Endothelial cell of umbilical vein (primary cell): ENCODE results near the gene ITGAE. TPM values are rescaled to one million over a fixed set of nuclear protein-coding genes. Genes with fewer than 3 reads are reported as not detected.

ENCODE experiments used
- BruUV-seq: library from RNA; stranded (reverse); fragments of 400-500 nt; replicated peaks from 2 replicates; lab custom pipeline; 2021; lab: Mats Ljungman, UMichigan
- CTCF ChIA-PET: fragments of 300-600, 350-600 bp; sonication (Branson Sonifier 250); formaldehyde crosslinking; loops from one replicate; lab custom pipeline; 2021; ENCODE audit warnings: antibody characterized with exemption, inconsistent platforms; lab: Charles Lee
- POLR2A ChIA-PET: fragments of 300-600, 350-600 bp; sonication (Branson Sonifier 250); formaldehyde crosslinking; loops from one replicate; lab custom pipeline; 2021; ENCODE audit warnings: antibody characterized with exemption, inconsistent platforms; lab: Charles Lee
- DNase-seq: peaks from one replicate; pipeline ENCODE4 v3.0.0-alpha.2; 2011; ENCODE audit warnings: low read depth, low spot score
- FAIRE-seq: peaks from 2 replicates; lab custom pipeline; 2011; peaks lifted over from hg19 to GRCh38; lab: Jason Lieb, UNC
- H2AFZ ChIP-seq: 2 replicates; pipeline ENCODE4 v1.6.0; 2012; ENCODE audit warnings: low read depth, low read length, control low read depth, inconsistent platforms
- H3K27ac ChIP-seq: 2 replicates; pipeline ENCODE4 v1.5.1; 2011; ENCODE audit warnings: low read depth, mild to moderate bottlenecking, control low read depth, low read length, moderate library complexity; ENCODE audit not compliant: insufficient read depth
- H3K27me3 ChIP-seq, 2 experiments: 2 replicates each; pipeline versions ENCODE4 v1.6.0 to v1.6.1; 2011; ENCODE audit warnings: low read length in 2 of 2, mixed read lengths in 1 of 2; ENCODE audit not compliant: control insufficient read depth in 2 of 2, insufficient read depth in 2 of 2
- H3K36me3 ChIP-seq, 2 experiments: 2 replicates in 1 of 2; 3 replicates in 1 of 2; pipeline ENCODE4 v1.5.1; 2011; ENCODE audit warnings: low read length in 2 of 2, mild to moderate bottlenecking in 1 of 2, moderate library complexity in 1 of 2; ENCODE audit not compliant: control insufficient read depth in 2 of 2, insufficient read depth in 2 of 2; ENCODE audit errors: extremely low read depth in 1 of 2
- H3K4me1 ChIP-seq: 3 replicates; pipeline ENCODE4 v1.5.1; 2011; ENCODE audit warnings: mild to moderate bottlenecking, low read length; ENCODE audit not compliant: control insufficient read depth, insufficient read depth; ENCODE audit errors: extremely low read depth
- H3K4me2 ChIP-seq: 2 replicates; pipeline ENCODE4 v1.6.1; 2011; ENCODE audit warnings: low read length, control low read depth, mixed read lengths; ENCODE audit not compliant: insufficient read depth
- H3K4me3 ChIP-seq, 3 experiments: fragments of 200-600 bp in 1 of 3; sonication (generic), shearing (Covaris generic) in 1 of 3; replicated peaks in 1 of 3; 2 replicates each; pipeline ENCODE4 v1.5.1; 2011 to 2016; ENCODE audit warnings: control low read depth in 3 of 3, low read length in 3 of 3, mild to moderate bottlenecking in 2 of 3, inconsistent platforms in 1 of 3, low read depth in 1 of 3, moderate library complexity in 1 of 3; ENCODE audit not compliant: insufficient read depth in 1 of 3
- H3K79me2 ChIP-seq: 2 replicates; pipeline ENCODE4 v1.6.0; 2012; ENCODE audit warnings: low read length, inconsistent platforms; ENCODE audit not compliant: control insufficient read depth, insufficient read depth
- H3K9ac ChIP-seq: replicated peaks from 2 replicates; pipeline ENCODE3; 2011; ENCODE audit warnings: low read length, control low read depth; ENCODE audit not compliant: insufficient read depth; ENCODE audit errors: extremely low read depth
- H3K9me1 ChIP-seq: replicated peaks from 3 replicates; pipeline ENCODE4 v1.6.0; 2011; ENCODE audit warnings: mild to moderate bottlenecking, low read length; ENCODE audit not compliant: control insufficient read depth, insufficient read depth; ENCODE audit errors: extremely low read depth
- H3K9me3 ChIP-seq: replicated peaks from 2 replicates; pipeline ENCODE4 v1.5.1; 2012; ENCODE audit warnings: low read length, inconsistent platforms; ENCODE audit not compliant: control insufficient read depth, insufficient read depth
- H4K20me1 ChIP-seq: replicated peaks from 2 replicates; pipeline ENCODE3; 2011; ENCODE audit warnings: mild to moderate bottlenecking, low read length; ENCODE audit not compliant: control insufficient read depth, insufficient read depth; ENCODE audit errors: extremely low read depth
- CTCF ChIP-seq, 2 donors: IDR thresholded peaks; 1 replicate in 1 of 2; 2 replicates in 1 of 2; pipeline ENCODE4 v1.5.1; 2011; ENCODE audit warnings: low read length in 2 of 2, mild to moderate bottlenecking in 2 of 2, moderate library complexity in 2 of 2, control low read depth in 1 of 2, inconsistent platforms in 1 of 2, low read depth in 1 of 2; ENCODE audit not compliant: insufficient read depth in 1 of 2; ENCODE audit errors: extremely low read depth in 1 of 2
- EZH2 ChIP-seq: IDR thresholded peaks from 2 replicates; pipeline ENCODE4 v1.6.1; 2012; ENCODE audit warnings: borderline replicate concordance, low read depth, mild to moderate bottlenecking, moderate library complexity, low read length, inconsistent platforms; ENCODE audit not compliant: severe bottlenecking
- FOS ChIP-seq: IDR thresholded peaks from 2 replicates; pipeline ENCODE4 v1.6.1; 2011; ENCODE audit warnings: mild to moderate bottlenecking, low read length, moderate library complexity, borderline replicate concordance; ENCODE audit not compliant: insufficient read depth
- GATA2 ChIP-seq: IDR thresholded peaks from 2 replicates; pipeline ENCODE4 v1.7.0; 2011; ENCODE audit warnings: low read depth, mild to moderate bottlenecking, moderate library complexity, mixed read lengths, low read length; ENCODE audit not compliant: insufficient read length, insufficient read depth
- JUN ChIP-seq: IDR thresholded peaks from 2 replicates; pipeline ENCODE4 v1.6.1; 2011; ENCODE audit warnings: borderline replicate concordance, low read depth; ENCODE audit not compliant: insufficient read length, insufficient read depth
- MAX ChIP-seq: IDR thresholded peaks from 2 replicates; pipeline ENCODE4 v1.6.1; 2011; ENCODE audit not compliant: insufficient read depth, insufficient read length
- MYC ChIP-seq: IDR thresholded peaks from one replicate; pipeline ENCODE4 v1.6.1; 2011; ENCODE audit warnings: mild to moderate bottlenecking, low read depth, low read length
- POLR2A ChIP-seq: IDR thresholded peaks from 2 replicates; pipeline ENCODE4 v1.6.1; 2012; ENCODE audit warnings: low read depth, mild to moderate bottlenecking, control low read depth, low read length
- POLR2AphosphoS5 ChIP-seq: IDR thresholded peaks from 2 replicates; pipeline ENCODE4 v1.6.1; 2012; ENCODE audit warnings: low read depth, mild to moderate bottlenecking, control low read depth, low read length, moderate library complexity; ENCODE audit not compliant: insufficient read depth
- dilution Hi-C: fragments of 300-500 bp; cut with MboI; formaldehyde crosslinking; loops from one replicate; pipeline ENCODE4 v1.15.0; 2019; ENCODE audit warnings: low sequenced_read_pairs; ENCODE audit not compliant: extremely low pct_ligation_motif_present
- intact Hi-C: fragments of 100-400 bp; cut with micrococcal nuclease; formaldehyde crosslinking; loops from one replicate; pipeline ENCODE4 v1.10.0; 2022
- polyA plus RNA-seq, 4 experiments: library from polyadenylated mRNA; depleted of rRNA in 3 of 4; stranded (reverse) in 3 of 4; unstranded in 1 of 4; fragments of >200 nt; gene quantifications; 2 replicates each; pipeline versions ENCODE4 v1.2.1 to v1.2.3, GENCODE V29; 2011 to 2012; ENCODE audit warnings: missing spikeins in 1 of 4
- total RNA-seq: library from RNA; stranded (reverse); gene quantifications from 2 replicates; pipeline ENCODE4 v1.2.3, GENCODE V29; 2021

The ITGAE gene
- total and polyA plus RNA-seq, 2 donors (not counting 3 experiments of a cell fraction or from before 2014, with no cell fraction given) = 29.6 to 71.6 TPM

GRCh38 chr17:3754458-3755334 lies 46.3 kb downstream of the ITGAE start:
- no peaks in the 10 kb centered on the region for H3K9me3 ChIP-seq
- H3K27me3 ChIP-seq = no peaks in the 10 kb centered on the region
- intact Hi-C loops (no loop called here), dilution Hi-C loops (no loop called here)
- ChIA-PET CTCF (interaction anchor here (1.2 to 4.3 kb wide), 2 partner anchors 16 to 17 kb away, joined by 3 to 19 read pairs; no protein-coding TSS in a partner anchor), POLR2A (no interaction called here)
- no peak overlapping the region for H3K27ac ChIP-seq
- DNase-seq (no peak), FAIRE-seq (no peak)
- H3K9me1 ChIP-seq = no peaks in the 10 kb centered on the region
- TF ChIP-seq POLR2A (no peak), GATA2 (no peak), POLR2AphosphoS5 (no peak), FOS (no peak), EZH2 (no peak), CTCF (IDR thresholded peaks at IDR 0.05; ENCODE audit: extremely low read depth in 1 of 2, insufficient read depth in 1 of 2, low read depth in 1 of 2, low read length in 2 of 2) (no peak), MAX (no peak), MYC (no peak), JUN (no peak)
- no peak overlapping the region for H3K4me3 ChIP-seq
- no peaks in the 10 kb centered on the region for H3K79me2 ChIP-seq
- no peaks in the 10 kb centered on the region for H3K4me1 ChIP-seq
- no TSS peak for BruUV-seq
- H2AFZ ChIP-seq = no peak overlapping the region
- no peak overlapping the region for H3K4me2 ChIP-seq
- H3K36me3 ChIP-seq = no peaks in the 10 kb centered on the region
- no peaks in the 10 kb centered on the region for H4K20me1 ChIP-seq
- H3K9ac ChIP-seq = no peak overlapping the region
